ENCODE measurements around the gene ACSL3.

Gene ACSL3

GRCh38 chr2:222965555-222965954 is 104.7 kb downstream of the ACSL3 start:
- H3K36me3 ChIP-seq (ENCODE audit: control insufficient read depth in 4 of 4, insufficient read depth in 4 of 4, low read length in 3 of 4) = no peaks in the 10 kb centered on the region
- no peak overlapping the region for H3K4me3 ChIP-seq (ENCODE audit: control insufficient read depth in 1 of 7, extremely low read depth in 1 of 7, insufficient read depth in 4 of 7, low read depth in 2 of 7, low read length in 6 of 7)
- H3K27ac ChIP-seq (ENCODE audit: insufficient read depth in 1 of 2, low read depth in 1 of 2, low read length in 2 of 2, poor library complexity in 1 of 2, severe bottlenecking in 2 of 2) = no peak overlapping the region
- CTCF ChIA-PET = no interaction called here
- peaks cover 0 to 5% (median 2%) of the 10 kb centered on the region in 5 experiments for H3K27me3 ChIP-seq (replicated peaks in 2 of 5; ENCODE audit: control insufficient read depth in 4 of 5, insufficient read depth in 5 of 5, low read length in 4 of 5)
- H3K4me1 ChIP-seq (ENCODE audit: control extremely low read depth in 1 of 4, control insufficient read depth in 4 of 4, insufficient read depth in 4 of 4, low read length in 3 of 4) = no peaks in the 10 kb centered on the region
- no peaks in the 10 kb centered on the region for H3K9me3 ChIP-seq (ENCODE audit: control extremely low read depth in 1 of 5, control insufficient read depth in 4 of 5, insufficient read depth in 2 of 5, low read depth in 1 of 5, low read length in 4 of 5)
- no peak for DNase-seq
- POLR2A ChIA-PET = no interaction called here
- WGBS (ENCODE audit: insufficient coverage) = 100% methylated on average over 1 of the region's 1 CpG

GRCh38 chr2:222968550-222969155 is 107.8 kb downstream of the ACSL3 start:
- CTCF ChIA-PET = no interaction called here
- WGBS (ENCODE audit: insufficient coverage) = 97% methylated on average over 4 of the region's 6 CpGs

GRCh38 chr2:222969491-222969890 is 108.7 kb downstream of the ACSL3 start:
- POLR2A ChIA-PET = no interaction called here
- no peaks in the 10 kb centered on the region for H3K36me3 ChIP-seq (ENCODE audit: control insufficient read depth in 4 of 4, insufficient read depth in 4 of 4, low read length in 3 of 4)
- peak in 2 of 3 donors; percentile 14 to 16 for DNase-seq
- H3K4me3 ChIP-seq (ENCODE audit: control insufficient read depth in 1 of 7, extremely low read depth in 1 of 7, insufficient read depth in 4 of 7, low read depth in 2 of 7, low read length in 6 of 7) = no peak overlapping the region
- H3K27ac ChIP-seq (ENCODE audit: insufficient read depth in 1 of 2, low read depth in 1 of 2, low read length in 2 of 2, poor library complexity in 1 of 2, severe bottlenecking in 2 of 2) = no peak overlapping the region
- peaks cover 0 to 5% (median 2%) of the 10 kb centered on the region in 5 experiments for H3K27me3 ChIP-seq (replicated peaks in 2 of 5; ENCODE audit: control insufficient read depth in 4 of 5, insufficient read depth in 5 of 5, low read length in 4 of 5)
- CTCF ChIA-PET = no interaction called here
- H3K4me1 ChIP-seq (ENCODE audit: control extremely low read depth in 1 of 4, control insufficient read depth in 4 of 4, insufficient read depth in 4 of 4, low read length in 3 of 4) = no peaks in the 10 kb centered on the region
- WGBS (ENCODE audit: insufficient coverage) = 20% methylated on average over 1 of the region's 3 CpGs
- no peaks in the 10 kb centered on the region for H3K9me3 ChIP-seq (ENCODE audit: control extremely low read depth in 1 of 5, control insufficient read depth in 4 of 5, insufficient read depth in 2 of 5, low read depth in 1 of 5, low read length in 4 of 5)

More at GRCh38 chr2:222968550-222969155, 107.8 kb downstream of the ACSL3 start:
- Histone ChIP-seq H3K4me3 (ENCODE audit: control insufficient read depth in 1 of 7, extremely low read depth in 1 of 7, insufficient read depth in 4 of 7, low read depth in 2 of 7, low read length in 6 of 7) (no peak overlapping the region), H3K27ac (ENCODE audit: insufficient read depth in 1 of 2, low read depth in 1 of 2, low read length in 2 of 2, poor library complexity in 1 of 2, severe bottlenecking in 2 of 2) (no peak overlapping the region), H3K27me3 (replicated peaks in 2 of 5; ENCODE audit: control insufficient read depth in 4 of 5, insufficient read depth in 5 of 5, low read length in 4 of 5) (peaks cover 0 to 5% (median 2%) of the 10 kb centered on the region in 5 experiments), H3K36me3 (ENCODE audit: control insufficient read depth in 4 of 4, insufficient read depth in 4 of 4, low read length in 3 of 4) (no peaks in the 10 kb centered on the region), H3K4me1 (ENCODE audit: control extremely low read depth in 1 of 4, control insufficient read depth in 4 of 4, insufficient read depth in 4 of 4, low read length in 3 of 4) (no peaks in the 10 kb centered on the region), H3K9me3 (ENCODE audit: control extremely low read depth in 1 of 5, control insufficient read depth in 4 of 5, insufficient read depth in 2 of 5, low read depth in 1 of 5, low read length in 4 of 5) (no peaks in the 10 kb centered on the region)
- no peak for DNase-seq
- POLR2A ChIA-PET = no interaction called here

GRCh38 chr2:222972420-222972819 is 111.6 kb downstream of the ACSL3 start:
- H3K4me3 ChIP-seq (ENCODE audit: control insufficient read depth in 1 of 7, extremely low read depth in 1 of 7, insufficient read depth in 4 of 7, low read depth in 2 of 7, low read length in 6 of 7) = no peak overlapping the region
- 84% methylated on average over 10 of the region's 10 CpGs for WGBS (ENCODE audit: insufficient coverage)
- ChIA-PET CTCF (interaction anchor here (0.7 to 4.2 kb wide), 12 partner anchors 8 to 131 kb away, joined by 3 to 38 read pairs (median 4); no protein-coding TSS in a partner anchor), POLR2A (no interaction called here)
- H3K27ac ChIP-seq (ENCODE audit: insufficient read depth in 1 of 2, low read depth in 1 of 2, low read length in 2 of 2, poor library complexity in 1 of 2, severe bottlenecking in 2 of 2) = no peak overlapping the region
- H3K4me1 ChIP-seq (ENCODE audit: control extremely low read depth in 1 of 4, control insufficient read depth in 4 of 4, insufficient read depth in 4 of 4, low read length in 3 of 4) = no peaks in the 10 kb centered on the region
- H3K9me3 ChIP-seq (ENCODE audit: control extremely low read depth in 1 of 5, control insufficient read depth in 4 of 5, insufficient read depth in 2 of 5, low read depth in 1 of 5, low read length in 4 of 5) = no peaks in the 10 kb centered on the region
- H3K27me3 ChIP-seq (replicated peaks in 2 of 5; ENCODE audit: control insufficient read depth in 4 of 5, insufficient read depth in 5 of 5, low read length in 4 of 5) = peaks cover 0 to 5% (median 2%) of the 10 kb centered on the region in 5 experiments
- H3K36me3 ChIP-seq (ENCODE audit: control insufficient read depth in 4 of 4, insufficient read depth in 4 of 4, low read length in 3 of 4) = no peaks in the 10 kb centered on the region
- DNase-seq = no peak

GRCh38 chr2:222973237-222973636 is 112.4 kb downstream of the ACSL3 start:
- peaks cover 0 to 3% (median 0%) of the 10 kb centered on the region in 5 experiments for H3K27me3 ChIP-seq (replicated peaks in 2 of 5; ENCODE audit: control insufficient read depth in 4 of 5, insufficient read depth in 5 of 5, low read length in 4 of 5)
- no peak for DNase-seq
- no peak overlapping the region for H3K4me3 ChIP-seq (ENCODE audit: control insufficient read depth in 1 of 7, extremely low read depth in 1 of 7, insufficient read depth in 4 of 7, low read depth in 2 of 7, low read length in 6 of 7)
- no peak overlapping the region for H3K27ac ChIP-seq (ENCODE audit: insufficient read depth in 1 of 2, low read depth in 1 of 2, low read length in 2 of 2, poor library complexity in 1 of 2, severe bottlenecking in 2 of 2)
- WGBS (ENCODE audit: insufficient coverage) = 93% methylated on average over 3 of the region's 4 CpGs
- no peaks in the 10 kb centered on the region for H3K36me3 ChIP-seq (ENCODE audit: control insufficient read depth in 4 of 4, insufficient read depth in 4 of 4, low read length in 3 of 4)
- no peaks in the 10 kb centered on the region for H3K4me1 ChIP-seq (ENCODE audit: control extremely low read depth in 1 of 4, control insufficient read depth in 4 of 4, insufficient read depth in 4 of 4, low read length in 3 of 4)
- ChIA-PET CTCF (interaction anchor here (4.2 kb wide), 1 partner anchor 128 kb away, joined by 38 read pairs; no protein-coding TSS in a partner anchor), POLR2A (no interaction called here)
- no peaks in the 10 kb centered on the region for H3K9me3 ChIP-seq (ENCODE audit: control extremely low read depth in 1 of 5, control insufficient read depth in 4 of 5, insufficient read depth in 2 of 5, low read depth in 1 of 5, low read length in 4 of 5)

- no peaks in the 10 kb centered on the region for H3K4me1 ChIP-seq (ENCODE audit: control extremely low read depth in 1 of 4, control insufficient read depth in 4 of 4, insufficient read depth in 4 of 4, low read length in 3 of 4)
- POLR2A ChIA-PET = no interaction called here
- H3K36me3 ChIP-seq (ENCODE audit: control insufficient read depth in 4 of 4, insufficient read depth in 4 of 4, low read length in 3 of 4) = no peaks in the 10 kb centered on the region
- H3K9me3 ChIP-seq (ENCODE audit: control extremely low read depth in 1 of 5, control insufficient read depth in 4 of 5, insufficient read depth in 2 of 5, low read depth in 1 of 5, low read length in 4 of 5) = no peaks in the 10 kb centered on the region
- peaks cover 0 to 3% (median 0%) of the 10 kb centered on the region in 5 experiments for H3K27me3 ChIP-seq (replicated peaks in 2 of 5; ENCODE audit: control insufficient read depth in 4 of 5, insufficient read depth in 5 of 5, low read length in 4 of 5)
- H3K4me3 ChIP-seq (ENCODE audit: control insufficient read depth in 1 of 7, extremely low read depth in 1 of 7, insufficient read depth in 4 of 7, low read depth in 2 of 7, low read length in 6 of 7) = no peak overlapping the region
- no CpG with 5 or more reads among the region's 2 CpGs for WGBS (ENCODE audit: insufficient coverage)
- no peak for DNase-seq
- no peak overlapping the region for H3K27ac ChIP-seq (ENCODE audit: insufficient read depth in 1 of 2, low read depth in 1 of 2, low read length in 2 of 2, poor library complexity in 1 of 2, severe bottlenecking in 2 of 2)
- CTCF ChIA-PET = interaction anchor here (4.2 kb wide), 1 partner anchor 128 kb away, joined by 38 read pairs; no protein-coding TSS in a partner anchor
Observed at GRCh38 chr2:222973733-222974132, 112.9 kb downstream of the ACSL3 start.

- ChIA-PET POLR2A (no interaction called here), CTCF (no interaction called here)
Observed at GRCh38 chr2:222976521-222977061, 115.8 kb downstream of the ACSL3 start.

More at GRCh38 chr2:222976521-222977061, 115.8 kb downstream of the ACSL3 start:
- Histone ChIP-seq H3K27ac (ENCODE audit: insufficient read depth in 1 of 2, low read depth in 1 of 2, low read length in 2 of 2, poor library complexity in 1 of 2, severe bottlenecking in 2 of 2) (no peak overlapping the region), H3K36me3 (ENCODE audit: control insufficient read depth in 4 of 4, insufficient read depth in 4 of 4, low read length in 3 of 4) (no peaks in the 10 kb centered on the region), H3K27me3 (replicated peaks in 2 of 5; ENCODE audit: control insufficient read depth in 4 of 5, insufficient read depth in 5 of 5, low read length in 4 of 5) (peaks cover 0 to 5% (median 2%) of the 10 kb centered on the region in 5 experiments), H3K9me3 (ENCODE audit: control extremely low read depth in 1 of 5, control insufficient read depth in 4 of 5, insufficient read depth in 2 of 5, low read depth in 1 of 5, low read length in 4 of 5) (no peaks in the 10 kb centered on the region), H3K4me3 (ENCODE audit: control insufficient read depth in 1 of 7, extremely low read depth in 1 of 7, insufficient read depth in 4 of 7, low read depth in 2 of 7, low read length in 6 of 7) (no peak overlapping the region), H3K4me1 (ENCODE audit: control extremely low read depth in 1 of 4, control insufficient read depth in 4 of 4, insufficient read depth in 4 of 4, low read length in 3 of 4) (no peaks in the 10 kb centered on the region)
- 94% methylated on average over 3 of the region's 3 CpGs for WGBS (ENCODE audit: insufficient coverage)
- DNase-seq = no peak

Measured in common myeloid progenitor, CD34-positive (primary cell).